ENCODE measurements around the gene FOXN4.

GRCh38 chr12:109345428-109345827 is 36.3 kb upstream of the FOXN4 start:
- no peak for TF ChIP-seq CTCF (IDR thresholded peaks at IDR 0.05 in 4 of 5, conservative IDR thresholded peaks at IDR 0.05 in 1 of 5)
- no peak for TF ChIP-seq POLR2A (IDR thresholded peaks at IDR 0.05)

All from gastrocnemius medialis (tissue), 4 donors.